HL-60 (cell line): ENCODE results near the gene SENP6.

Experiments
- POLR2AphosphoS5 ChIP-seq: IDR thresholded peaks from 2 replicates; pipeline ENCODE4 v1.6.1; 2012; ENCODE audit warnings: low read depth
- TF ChIP-seq, protein P1 (sequence below): IDR thresholded peaks from one replicate; pipeline ENCODE4 v1.5.1; 2011; ENCODE audit warnings: low read length, control low read depth, inconsistent platforms; ENCODE audit not compliant: insufficient read depth

DNA sequence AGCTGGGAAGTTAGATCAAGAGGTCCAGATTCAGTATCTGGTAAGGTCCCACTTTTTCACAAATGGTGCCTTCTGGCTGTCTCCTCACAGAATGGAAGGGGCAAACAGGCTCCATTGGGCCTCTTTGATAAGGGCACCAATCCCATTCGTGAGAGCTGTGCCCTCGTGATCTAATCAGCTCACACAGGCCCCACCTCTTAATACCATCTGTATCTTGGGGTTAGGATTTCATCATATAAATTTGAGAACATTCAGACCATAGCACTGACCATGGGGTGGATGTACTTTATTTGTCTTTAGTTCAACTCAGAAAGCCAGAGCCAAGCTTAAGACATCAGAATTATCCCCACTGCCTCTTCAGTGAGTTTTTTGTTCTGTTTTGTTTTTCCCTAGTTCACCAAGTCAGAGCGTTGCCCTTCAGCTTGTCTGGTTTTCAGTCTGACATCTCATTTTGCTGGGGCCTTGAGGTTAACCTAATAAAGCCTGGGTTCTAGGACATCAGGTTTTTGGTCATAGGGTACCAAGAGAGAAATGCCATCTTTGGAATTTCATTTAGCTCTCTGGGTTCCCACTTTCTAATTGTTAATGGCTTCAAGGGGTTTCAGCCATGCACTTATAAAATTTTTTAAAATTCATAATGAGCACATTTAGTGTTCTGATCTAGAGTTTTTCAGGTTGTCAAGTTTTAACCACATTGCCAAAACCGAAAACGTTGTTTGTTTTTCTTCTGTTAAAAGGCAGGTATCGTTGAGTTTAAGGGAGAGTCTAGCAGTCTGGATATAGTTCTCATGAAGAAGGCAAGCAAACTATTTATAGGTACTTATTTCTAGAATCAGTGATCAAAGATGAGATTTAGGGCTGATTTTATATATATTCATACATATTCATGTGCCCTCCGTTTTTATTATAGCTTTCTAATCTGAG is 19.0 kb downstream of the SENP6 start:
- TF ChIP-seq, protein P1, sequence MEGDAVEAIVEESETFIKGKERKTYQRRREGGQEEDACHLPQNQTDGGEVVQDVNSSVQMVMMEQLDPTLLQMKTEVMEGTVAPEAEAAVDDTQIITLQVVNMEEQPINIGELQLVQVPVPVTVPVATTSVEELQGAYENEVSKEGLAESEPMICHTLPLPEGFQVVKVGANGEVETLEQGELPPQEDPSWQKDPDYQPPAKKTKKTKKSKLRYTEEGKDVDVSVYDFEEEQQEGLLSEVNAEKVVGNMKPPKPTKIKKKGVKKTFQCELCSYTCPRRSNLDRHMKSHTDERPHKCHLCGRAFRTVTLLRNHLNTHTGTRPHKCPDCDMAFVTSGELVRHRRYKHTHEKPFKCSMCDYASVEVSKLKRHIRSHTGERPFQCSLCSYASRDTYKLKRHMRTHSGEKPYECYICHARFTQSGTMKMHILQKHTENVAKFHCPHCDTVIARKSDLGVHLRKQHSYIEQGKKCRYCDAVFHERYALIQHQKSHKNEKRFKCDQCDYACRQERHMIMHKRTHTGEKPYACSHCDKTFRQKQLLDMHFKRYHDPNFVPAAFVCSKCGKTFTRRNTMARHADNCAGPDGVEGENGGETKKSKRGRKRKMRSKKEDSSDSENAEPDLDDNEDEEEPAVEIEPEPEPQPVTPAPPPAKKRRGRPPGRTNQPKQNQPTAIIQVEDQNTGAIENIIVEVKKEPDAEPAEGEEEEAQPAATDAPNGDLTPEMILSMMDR, result no peak
- no peak for TF ChIP-seq POLR2AphosphoS5
